T-helper 9 cell (primary cell): ENCODE measurements around the gene EME2.
"Not testable (repeated sequence)": the region's sequence is repeated elsewhere in the genome, so short reads cannot be mapped to it uniquely, and the experiment has no call there.

ENCODE experiments used
- DNase-seq: peaks from one replicate; pipeline ENCODE4 v3.0.0-alpha.2; 2020
- total RNA-seq, 2 donors: gene quantifications; one replicate each; lab custom pipeline; 2026; lab: John Stamatoyannopoulos, UW

The EME2 gene, protein sequence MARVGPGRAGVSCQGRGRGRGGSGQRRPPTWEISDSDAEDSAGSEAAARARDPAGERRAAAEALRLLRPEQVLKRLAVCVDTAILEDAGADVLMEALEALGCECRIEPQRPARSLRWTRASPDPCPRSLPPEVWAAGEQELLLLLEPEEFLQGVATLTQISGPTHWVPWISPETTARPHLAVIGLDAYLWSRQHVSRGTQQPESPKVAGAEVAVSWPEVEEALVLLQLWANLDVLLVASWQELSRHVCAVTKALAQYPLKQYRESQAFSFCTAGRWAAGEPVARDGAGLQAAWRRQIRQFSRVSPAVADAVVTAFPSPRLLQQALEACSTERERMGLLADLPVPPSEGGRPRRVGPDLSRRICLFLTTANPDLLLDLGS
- 37.9 to 47.8 reads per million in 2 donors for total RNA-seq

DNA sequence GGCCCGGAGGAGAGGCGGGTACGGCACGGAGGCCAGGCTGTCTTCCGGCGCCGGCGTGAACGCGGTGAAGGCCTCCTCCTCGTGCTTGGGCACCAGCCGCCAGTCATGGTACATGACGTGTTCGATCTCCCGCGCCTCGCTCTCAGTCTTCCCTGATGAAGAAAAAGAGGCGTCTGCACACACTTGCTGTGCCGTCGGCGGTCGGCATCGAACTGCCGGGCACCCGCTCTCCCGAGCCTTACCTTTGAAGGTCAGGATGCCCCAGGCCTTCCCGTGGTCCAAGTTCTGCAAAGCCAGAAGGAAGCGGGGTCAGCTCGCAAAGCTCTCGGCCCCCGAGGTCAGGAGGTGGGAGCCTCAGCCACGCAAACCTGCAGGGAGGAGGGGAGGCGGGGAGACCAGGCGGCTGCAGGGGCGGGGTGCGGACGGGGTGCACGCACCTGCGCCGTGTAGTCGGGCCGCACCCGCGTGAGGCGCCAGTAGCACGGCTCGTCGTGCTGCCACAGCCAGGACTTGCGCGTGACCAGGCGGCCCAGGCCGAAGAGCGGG lies at the start of gene EME2:
EME2 (plus strand) TSS at position 449 of the 546 bp plus-strand sequence. CDS start 418 bp downstream, outside the sequence.
- DNase-seq = peak; percentile 37

DNA sequence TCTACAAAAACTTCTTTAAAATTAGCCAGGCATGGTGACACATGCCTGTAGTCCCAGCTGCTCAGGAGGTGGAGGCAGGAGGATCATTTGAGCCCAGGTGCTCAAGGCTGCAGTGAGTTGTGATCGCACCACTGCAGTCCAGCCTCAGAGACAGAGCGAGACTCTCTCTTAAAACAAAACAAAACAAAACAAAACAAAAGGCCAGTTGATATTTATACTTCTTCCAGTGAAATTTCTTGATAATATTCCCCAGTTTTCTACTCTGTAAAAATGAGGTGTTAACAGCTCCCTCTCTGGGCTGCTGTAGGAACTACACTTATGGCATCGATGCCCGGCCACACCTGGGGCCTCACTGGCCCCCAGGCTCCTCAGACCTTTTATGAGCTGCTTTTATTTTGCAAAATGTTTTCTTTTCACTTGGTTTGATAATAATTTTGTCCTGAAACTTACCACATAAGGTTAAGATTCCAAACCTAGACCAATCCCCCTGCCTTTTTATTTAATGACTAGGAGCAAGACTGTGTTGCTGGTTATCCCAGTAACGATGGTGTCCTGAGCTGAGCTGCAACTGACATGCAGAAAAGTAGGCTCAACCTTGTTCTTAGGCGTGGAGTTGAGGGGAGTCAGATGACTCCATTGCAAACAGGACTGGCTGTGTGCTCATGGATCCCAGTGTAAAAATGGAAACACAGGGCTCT lies 49.0 kb upstream of the EME2 start:
- DNase-seq = peak; percentile 35

DNA sequence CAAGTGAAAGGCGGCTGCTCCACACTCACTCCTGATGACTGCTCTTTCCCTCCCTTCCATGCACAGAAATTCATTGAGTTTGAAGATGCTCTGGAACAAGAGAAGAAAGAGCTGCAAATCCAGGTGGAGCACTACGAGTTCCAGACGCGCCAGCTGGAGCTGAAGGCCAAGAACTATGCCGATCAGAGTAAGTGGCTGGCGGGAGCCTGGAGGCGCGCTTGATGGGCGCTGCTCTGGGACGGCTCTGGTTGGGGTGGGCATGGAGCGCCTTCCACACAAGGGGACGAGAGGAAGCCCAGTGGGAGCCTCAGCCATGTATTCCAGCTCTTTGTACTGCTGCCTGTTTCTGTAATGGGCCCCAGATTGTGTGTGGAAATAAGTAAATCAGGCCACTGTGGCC lies 48.1 kb upstream of the EME2 start:
- no peak for DNase-seq

DNA sequence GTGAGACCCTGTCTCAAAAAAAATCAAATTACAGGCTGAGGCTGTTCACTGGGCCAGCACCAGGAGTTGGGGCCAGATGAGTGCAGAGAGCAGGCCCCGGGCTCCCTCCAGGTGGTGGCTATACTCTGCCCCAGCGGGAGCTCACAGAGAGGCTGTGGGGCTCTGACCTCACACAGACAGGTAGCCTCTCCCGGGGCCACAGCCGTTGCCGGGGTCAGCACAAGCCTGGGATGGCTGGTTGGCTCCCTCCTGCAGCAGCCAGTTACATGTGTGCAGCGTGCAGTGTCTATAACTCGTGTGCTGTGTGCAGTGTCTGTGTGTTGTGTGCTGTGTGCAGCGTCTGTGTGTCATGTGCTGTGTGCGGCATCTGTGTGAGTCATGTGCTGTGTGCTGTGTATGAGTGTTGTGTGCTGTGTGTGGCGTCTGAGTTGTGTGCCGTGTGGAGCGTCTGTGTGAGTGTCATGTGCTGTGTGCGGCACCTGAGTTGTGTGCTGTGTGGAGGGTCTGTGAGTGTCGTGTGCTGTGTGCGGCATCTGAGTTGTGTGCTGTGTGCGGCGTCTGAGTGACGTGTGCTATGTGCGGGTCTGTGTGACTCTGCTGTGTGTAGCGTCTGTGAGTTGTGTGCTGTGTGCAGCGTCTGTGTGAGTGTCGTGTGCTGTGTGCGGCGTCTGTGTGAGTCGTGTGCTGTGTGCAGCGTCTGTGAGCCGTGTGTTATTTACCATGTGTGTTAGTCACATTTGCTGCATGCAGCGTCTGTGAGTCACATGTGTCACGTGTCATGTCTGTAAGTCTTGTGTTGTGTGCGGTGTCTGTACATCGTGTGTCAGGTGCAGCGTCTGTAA lies 45.7 kb upstream of the EME2 start:
- no peak for DNase-seq

DNA sequence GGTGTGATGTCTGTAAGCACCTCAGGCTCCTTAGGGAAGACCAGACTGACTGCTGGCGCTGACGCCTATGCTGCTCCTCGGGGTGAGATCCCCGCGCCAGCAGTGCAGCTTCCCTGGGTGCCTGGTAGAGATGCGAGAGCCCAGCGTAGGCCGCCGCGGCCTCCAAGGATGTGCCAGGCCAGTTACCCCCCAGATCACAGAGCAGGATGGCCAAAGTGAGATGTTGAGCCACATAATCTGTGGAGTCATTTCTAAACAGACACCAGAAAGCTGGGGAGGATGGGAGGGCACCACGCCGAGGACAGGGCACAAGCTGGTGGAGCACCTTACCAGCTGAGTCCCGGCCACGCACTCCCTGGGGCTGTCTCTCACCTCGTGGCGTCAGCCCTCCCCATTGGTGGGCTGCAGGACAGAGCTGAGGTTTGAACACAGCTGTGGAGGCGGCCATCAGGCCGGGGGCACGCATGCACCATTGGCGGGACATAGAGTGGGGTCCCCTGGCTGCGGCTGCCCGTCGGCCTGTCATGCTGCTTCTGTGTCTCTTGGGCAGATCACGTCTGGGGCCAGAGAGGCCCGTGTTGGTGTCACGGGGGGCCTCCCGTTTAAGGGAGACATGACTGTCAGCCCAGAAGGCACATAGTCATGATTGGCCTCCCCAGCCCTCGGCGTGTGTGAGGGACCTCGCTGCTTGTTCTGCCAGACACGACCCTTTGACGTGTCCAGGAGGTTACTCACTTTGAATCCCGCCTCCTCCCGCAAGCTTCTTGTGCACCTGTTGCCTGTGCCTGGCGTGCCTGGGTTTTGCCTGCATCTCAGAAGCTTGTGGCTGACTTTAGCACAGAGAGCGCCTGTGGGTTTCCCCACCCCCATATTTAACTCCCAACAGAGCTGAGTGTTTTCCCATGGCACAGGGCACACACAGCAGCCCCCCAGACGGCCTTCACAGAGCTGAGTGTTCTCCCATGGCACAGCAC lies 44.7 kb upstream of the EME2 start:
- DNase-seq = no peak

DNA sequence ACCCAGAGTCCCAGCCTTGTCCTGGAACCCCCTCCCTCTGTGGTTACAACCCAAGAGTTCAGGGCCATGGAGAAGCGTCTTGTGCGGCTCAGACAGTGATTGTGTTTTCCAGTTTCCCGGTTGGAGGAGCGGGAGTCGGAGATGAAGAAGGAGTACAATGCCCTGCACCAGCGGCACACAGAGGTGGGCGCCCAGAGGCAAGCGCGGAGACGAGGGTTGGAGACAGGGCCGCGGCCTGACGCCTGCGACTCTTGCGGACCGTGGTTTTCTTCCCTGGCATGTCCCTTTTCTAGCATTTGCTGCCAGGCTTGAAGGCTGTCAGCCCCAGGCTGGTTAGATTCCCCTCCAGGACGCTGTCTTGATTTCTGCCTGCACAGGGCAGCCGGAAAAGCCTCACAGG lies 43.6 kb upstream of the EME2 start:
- no peak for DNase-seq

DNA sequence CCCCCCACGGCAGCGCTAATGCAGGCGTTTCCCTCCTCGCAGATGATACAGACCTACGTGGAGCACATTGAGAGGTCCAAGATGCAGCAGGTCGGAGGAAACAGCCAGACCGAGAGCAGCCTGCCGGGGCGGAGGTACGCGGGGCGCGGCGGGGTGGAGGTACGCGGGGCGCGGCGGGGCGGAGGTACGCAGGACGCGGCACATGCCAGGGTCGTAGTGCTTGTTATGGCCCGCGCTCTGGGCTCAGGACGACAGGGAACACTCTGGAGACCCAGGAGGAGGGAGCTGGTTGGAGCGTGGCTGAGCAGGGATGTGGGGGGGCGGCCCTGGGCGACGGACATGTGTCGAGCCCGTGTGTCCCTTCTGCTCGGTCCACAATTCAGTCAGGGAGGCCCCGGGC lies 43.2 kb upstream of the EME2 start:
- DNase-seq = no peak

DNA sequence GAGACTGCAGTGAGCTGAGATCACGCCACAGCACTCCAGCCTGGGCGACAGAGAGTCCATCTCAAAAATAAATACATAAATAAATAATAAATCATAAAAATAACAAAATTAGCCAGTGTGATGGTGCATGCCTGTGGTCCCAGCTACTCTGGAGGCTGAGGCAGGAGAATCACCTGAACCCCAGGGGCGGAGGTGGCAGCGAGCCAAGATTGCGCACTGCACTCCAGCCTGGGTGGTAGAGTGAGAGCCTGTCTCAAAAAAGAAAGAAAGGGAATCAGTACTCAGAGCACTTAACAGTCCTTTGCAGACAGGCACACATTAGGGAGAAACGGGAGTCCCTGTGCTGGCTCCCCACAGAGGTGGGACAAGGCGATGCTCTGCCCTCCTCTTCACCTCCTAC lies 41.5 kb upstream of the EME2 start:
- DNase-seq = no peak

DNA sequence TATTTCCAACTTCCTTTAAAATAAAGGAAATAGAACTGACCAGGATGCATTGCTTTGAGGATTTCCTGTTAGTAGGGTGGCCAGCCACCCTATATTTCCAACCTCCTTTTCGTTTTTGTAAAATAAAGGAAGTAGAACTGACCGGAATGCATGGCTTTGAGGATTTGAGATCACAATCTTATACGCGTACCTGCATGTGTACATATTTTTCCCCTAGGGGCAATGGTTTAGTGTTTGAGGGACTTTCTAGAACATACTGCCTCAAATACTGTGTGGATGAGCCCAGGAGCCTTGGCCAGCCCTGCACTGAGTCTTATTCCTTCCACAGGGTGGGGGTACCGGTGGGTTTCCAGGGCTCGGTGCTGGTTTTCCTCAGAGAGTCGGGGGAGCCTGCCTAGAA lies 41.0 kb upstream of the EME2 start:
- no peak for DNase-seq

DNA sequence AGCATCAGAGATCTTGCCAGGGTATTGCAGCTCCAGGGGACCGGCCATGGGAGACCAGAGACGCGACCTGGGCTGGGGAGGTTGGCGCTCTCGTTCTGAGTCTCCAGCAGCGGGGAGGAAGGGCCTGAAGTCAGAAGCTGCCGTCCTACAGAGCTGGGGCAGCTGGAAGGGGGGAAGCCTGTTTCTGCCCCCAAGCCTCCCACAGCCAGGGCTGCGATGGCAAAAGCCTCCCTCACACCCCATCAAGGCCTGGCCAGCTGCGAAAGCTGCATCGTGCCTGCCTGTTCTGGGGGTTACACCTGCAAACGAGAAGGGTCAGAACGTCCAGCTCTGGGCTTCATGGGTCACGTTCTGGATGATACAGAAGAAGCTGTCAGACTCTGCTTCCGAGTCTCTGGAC lies 40.5 kb upstream of the EME2 start:
- DNase-seq = no peak

DNA sequence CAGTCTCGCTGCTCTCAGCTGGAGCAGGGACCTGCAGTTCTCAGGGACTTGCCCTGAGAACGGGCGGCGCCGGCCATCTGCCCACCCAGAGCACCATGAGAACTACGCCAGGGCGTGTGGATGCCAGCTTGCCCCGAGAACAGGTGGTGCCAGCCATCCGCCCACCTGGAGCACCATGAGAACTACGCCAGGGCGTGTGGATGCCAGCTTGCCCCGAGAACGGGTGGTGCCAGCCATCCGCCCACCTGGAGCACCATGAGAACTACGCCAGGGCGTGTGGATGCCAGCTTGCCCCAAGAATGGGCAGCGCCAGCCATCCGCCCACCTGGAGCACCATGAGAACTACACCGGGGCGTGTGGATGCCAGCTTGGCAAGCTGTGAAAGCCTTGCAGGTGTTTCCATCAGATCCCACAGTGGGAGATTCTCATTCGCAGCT lies 40.0 kb upstream of the EME2 start:
- DNase-seq = not testable (repeated sequence)

DNA sequence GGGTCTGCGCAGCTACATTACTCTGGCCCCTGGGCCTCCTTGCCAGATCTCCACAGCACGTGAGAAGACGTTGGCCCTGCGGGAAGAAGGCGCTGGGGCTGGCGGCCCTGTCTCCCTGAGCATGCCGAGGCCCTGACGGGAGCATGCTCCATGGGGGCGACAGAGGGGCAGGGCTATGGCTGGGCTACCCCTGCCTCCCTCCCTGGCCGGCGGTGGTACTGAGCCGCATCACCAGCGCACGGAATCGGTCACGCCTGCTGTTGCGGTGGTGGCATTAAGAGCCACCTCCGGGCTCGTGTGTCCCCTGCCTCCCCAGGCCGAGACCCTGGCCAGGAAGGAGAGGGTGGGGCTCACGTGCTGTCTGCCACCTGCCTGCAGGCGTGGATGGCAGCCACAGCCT lies 38.5 kb upstream of the EME2 start:
- DNase-seq = no peak

DNA sequence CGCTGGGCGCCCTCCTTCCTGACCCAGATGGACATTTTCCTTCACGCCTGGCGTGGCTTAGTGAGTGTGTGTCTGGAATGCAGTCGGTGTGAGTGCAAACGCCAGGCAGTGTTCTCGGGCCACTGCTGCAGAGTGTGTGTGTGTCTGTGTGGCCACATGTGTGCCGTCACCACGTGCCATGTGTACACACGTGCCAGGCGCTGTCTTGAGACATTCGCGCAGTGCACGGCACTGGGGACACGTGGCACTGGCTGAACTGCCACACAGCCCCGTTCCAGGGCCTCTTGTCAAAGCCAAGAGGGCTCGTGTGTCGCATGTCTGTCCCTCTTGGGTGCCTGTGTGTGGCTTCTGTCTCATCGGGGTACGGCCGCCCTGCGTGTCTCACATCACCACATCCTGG lies 37.8 kb upstream of the EME2 start:
- DNase-seq = no peak

DNA sequence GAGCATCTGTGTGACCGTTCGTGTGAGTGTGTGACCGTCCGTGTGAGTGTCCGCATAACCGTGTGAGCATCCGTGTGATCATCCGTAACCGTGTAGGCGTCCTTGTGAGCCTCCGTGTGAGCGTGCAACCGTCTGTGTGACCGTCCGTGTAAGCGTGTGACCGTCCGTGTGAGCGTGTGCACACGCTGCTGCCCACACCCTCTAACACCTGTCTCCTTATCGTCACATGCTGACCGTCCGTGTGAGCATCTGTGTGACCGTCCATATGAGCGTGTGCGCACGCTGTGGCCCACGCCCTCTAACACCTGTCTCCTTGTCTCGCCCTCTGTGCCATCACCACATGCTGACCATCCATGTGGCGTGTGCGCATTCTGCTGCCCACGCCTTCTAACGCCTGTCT lies 32.4 kb upstream of the EME2 start:
- DNase-seq = no peak

DNA sequence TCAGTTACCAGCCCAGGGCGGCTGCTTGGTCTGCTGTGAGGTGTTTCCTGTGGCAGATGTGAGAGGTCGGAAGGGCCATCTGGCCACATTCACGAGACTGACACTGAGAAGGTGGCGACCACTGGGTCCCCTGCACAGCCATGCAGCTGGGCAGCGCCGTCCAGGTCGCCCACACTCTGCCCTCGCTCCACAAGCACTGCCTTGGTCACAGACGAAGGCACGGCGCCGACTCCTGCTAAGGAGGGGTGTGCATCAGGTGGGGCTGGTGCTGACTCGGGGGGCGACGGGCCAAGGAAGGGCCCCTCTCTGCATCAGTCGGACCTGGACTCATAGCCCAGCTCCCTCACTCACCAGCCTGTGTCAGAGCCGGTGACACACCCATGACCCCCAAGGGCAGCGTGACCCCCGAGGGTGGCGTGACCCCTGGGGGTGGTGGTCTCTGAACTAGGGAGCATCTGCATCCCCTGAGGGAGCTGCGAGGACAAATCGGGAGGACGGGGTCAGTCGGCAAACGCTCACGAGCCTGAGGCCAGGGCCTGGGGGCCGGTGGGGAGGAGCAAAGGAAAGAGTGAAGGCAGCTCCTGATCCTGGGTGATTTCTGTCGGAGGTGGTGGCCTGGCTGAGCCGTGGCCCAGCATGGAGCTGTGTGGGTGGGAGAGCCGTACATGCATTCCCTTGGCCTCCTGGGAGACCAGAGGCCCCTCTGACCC lies 31.7 kb upstream of the EME2 start:
- DNase-seq = no peak

DNA sequence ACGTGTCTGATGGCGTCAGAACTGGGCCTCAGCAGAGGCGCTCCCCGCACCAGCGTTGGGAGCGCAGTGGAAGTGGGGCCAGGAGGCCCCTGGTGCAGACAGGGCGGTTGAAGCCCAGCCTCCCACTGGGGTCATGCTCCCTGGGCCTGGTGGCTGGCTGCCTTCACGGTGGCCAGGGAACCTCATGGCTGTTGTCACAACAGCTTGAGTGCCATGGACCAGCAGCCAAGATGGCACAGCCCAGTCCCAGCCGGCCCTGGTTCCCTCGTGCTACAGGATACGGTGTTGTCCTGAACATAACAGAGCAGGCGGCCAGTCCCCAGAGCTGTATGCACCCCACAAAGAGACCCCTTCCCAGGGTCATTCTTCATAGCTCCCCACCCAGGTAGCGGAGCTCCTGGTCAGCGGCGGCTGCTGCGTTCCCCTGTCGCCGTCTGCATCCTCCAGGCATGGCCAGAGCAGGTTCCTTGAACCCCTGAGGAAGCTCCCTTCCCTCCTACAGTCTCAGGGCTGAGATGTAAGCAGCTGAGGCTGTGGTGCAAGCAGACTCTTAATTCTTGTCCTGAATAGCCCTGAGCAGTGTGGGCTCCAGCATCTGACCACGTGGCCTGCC lies 31.0 kb upstream of the EME2 start:
- DNase-seq = no peak

DNA sequence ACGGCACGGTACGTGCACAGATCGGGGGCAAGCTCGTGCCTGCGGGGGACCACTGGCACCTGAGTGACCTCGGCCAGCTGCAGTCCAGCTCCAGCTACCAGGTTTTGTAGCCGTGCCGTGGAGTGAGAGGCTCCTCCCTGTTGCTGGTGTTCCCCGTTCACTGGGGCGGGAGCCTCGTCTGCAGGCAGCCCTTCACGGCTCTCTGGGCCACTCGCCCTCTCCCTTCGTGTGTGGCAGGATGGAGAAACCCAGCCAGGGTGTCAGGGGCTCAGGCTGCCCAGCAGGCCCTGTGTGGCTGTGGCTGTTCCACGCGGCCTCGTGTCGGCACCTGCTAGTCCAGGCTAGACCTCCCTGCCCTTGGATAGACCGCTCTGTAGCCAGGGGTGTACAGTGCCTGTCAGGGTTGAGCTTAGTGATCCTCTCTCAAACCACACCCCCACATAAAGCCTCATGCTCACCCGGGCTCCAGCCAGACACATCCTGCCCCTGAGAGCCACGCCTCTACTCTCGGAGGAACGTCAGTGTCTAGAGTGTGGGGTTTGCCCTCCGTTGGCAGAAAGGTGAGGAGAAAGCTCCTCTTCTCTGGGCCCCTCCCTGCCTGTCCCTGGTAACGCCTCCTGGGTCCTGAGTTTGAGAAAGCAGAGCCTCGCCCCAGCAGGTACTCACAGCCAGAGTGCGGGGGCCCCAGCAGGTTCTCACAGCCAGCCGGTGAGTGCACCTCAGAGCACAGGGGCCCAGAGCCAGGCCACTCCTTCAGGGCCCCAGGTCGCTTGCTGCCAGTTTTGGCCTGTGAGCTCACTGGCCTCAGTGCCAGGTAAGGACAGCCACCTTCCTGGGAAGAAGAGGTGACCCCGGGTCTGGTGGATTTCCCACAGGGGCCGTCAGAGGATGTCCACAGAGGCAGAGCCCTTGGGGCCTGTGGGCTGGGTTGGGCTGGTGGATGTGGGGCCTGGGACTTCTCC lies 29.0 kb upstream of the EME2 start:
- DNase-seq = no peak

DNA sequence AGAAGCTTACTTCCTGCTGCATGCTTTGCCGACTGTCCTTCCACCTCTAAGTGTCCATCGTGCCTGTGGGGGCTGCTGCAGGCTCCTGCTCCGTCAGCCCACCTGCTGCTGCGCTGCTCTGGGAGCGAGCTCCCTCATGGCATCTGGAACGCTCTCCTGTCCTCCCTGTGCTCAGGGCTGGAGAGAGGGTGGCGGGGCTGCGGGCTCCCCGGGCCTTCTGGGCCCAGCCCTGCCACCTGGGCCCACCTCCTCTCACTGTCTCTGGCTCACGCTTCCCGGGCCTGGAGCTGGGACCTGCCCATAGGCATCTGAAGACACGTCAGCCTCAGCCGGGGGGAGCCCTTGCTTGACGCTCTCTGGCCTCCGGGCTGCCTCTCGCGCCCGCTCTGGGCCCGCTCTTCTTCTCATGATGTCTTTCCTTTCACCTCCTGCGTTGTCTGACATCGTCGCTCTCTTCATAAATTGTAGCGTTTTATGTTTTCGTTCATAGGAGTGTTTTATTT lies 28.2 kb upstream of the EME2 start:
- no peak for DNase-seq
